K562 (cell line): ENCODE measurements around the gene WASL. TPM values are rescaled to one million over a fixed set of nuclear protein-coding genes. Genes with fewer than 3 reads are reported as not detected.
A peak's percentile ranks its signal among the peaks of the same experiment; 100 is the strongest.

Source experiments
- GTF2B ChIP-seq: IDR thresholded peaks from 2 replicates; pipeline ENCODE4 v1.6.1; 2011; ENCODE audit not compliant: insufficient read length; ENCODE audit errors: extremely low read depth
- HMG20B ChIP-seq: fragments of 250-450 bp; sonication (Bioruptor Pico); IDR thresholded peaks from 2 replicates; pipeline ENCODE4 v1.5.0; 2021; ENCODE audit warnings: mild to moderate bottlenecking
- KAT7 ChIP-seq: sonication (generic); formaldehyde crosslinking; IDR thresholded peaks from 2 replicates; pipeline ENCODE4 v1.8.0; 2022; ENCODE audit warnings: missing genetic modification reagents, mild to moderate bottlenecking, borderline replicate concordance
- MCM2 ChIP-seq: fragments of 450-650 bp; IDR thresholded peaks from 2 replicates; pipeline ENCODE4 v1.6.1; 2017; ENCODE audit warnings: low read depth, mild to moderate bottlenecking
- MEIS2 ChIP-seq: fragments of 450-650 bp; IDR thresholded peaks from 2 replicates; pipeline ENCODE4 v1.6.1; 2014; ENCODE audit warnings: mild to moderate bottlenecking; ENCODE audit not compliant: partially characterized antibody
- NFE2L1 ChIP-seq: fragments of 450-650 bp; IDR thresholded peaks from 2 replicates; pipeline ENCODE4 v1.6.1; 2016; ENCODE audit warnings: missing genetic modification characterization, low read depth, mild to moderate bottlenecking, missing compliant biosample characterization, moderate library complexity, borderline replicate concordance
- RAD21 ChIP-seq, 2 experiments: fragments of 250-450 bp in 1 of 2; fragments of 450-650 bp in 1 of 2; sonication (Bioruptor Pico) in 1 of 2; formaldehyde crosslinking in 1 of 2; IDR thresholded peaks in 1 of 2; conservative IDR thresholded peaks in 1 of 2; 2 replicates each; pipeline versions ENCODE4 v1.4.0 to v1.8.0; 2020 to 2022; ENCODE audit warnings: mild to moderate bottlenecking in 2 of 2, moderate library complexity in 1 of 2
- SREBF2 ChIP-seq: sonication (generic); formaldehyde crosslinking; IDR thresholded peaks from 2 replicates; pipeline ENCODE4 v1.4.0; 2020; ENCODE audit warnings: mild to moderate bottlenecking, missing genetic modification reagents
- STAT5B ChIP-seq: fragments of 250-450 bp; sonication (Bioruptor Pico); IDR thresholded peaks from 2 replicates; pipeline ENCODE4 v1.8.0; 2021; ENCODE audit warnings: mild to moderate bottlenecking, inconsistent platforms
- ZBTB26 ChIP-seq: fragments of 450-650 bp; formaldehyde crosslinking; IDR thresholded peaks from 2 replicates; pipeline ENCODE4 v1.4.0; 2022; ENCODE audit warnings: missing genetic modification characterization
- ZNF197 ChIP-seq: fragments of 200-800 bp; sonication (Bioruptor generic); IDR thresholded peaks from 2 replicates; pipeline ENCODE4 v1.6.1; 2016; ENCODE audit warnings: low read depth, missing genetic modification characterization, missing compliant biosample characterization
- ZNF695 ChIP-seq: fragments of 450-650 bp; formaldehyde crosslinking; IDR thresholded peaks from 2 replicates; pipeline ENCODE4 v1.4.0; 2020; ENCODE audit warnings: mild to moderate bottlenecking, moderate library complexity
- polyA plus RNA-seq, 8 experiments: library from polyadenylated mRNA; depleted of rRNA in 4 of 8; stranded (reverse) in 5 of 8; unstranded in 3 of 8; fragments of >200 nt; fragmentation: Nextera tagmentation in 2 of 8; fragmentation: Illumina TruSeq in 1 of 8; extraction: Ambion mirVana in 2 of 8; extraction: Trizol in 1 of 8; gene quantifications; 2 replicates each; pipeline versions ENCODE4 v1.2.1 to v1.2.3, GENCODE V29; 2011 to 2014; ENCODE audit warnings: inconsistent platforms in 1 of 8, missing spikeins in 1 of 8
- total RNA-seq, 7 experiments: library from RNA; depleted of rRNA in 6 of 7; stranded (reverse); fragments of >200 nt in 6 of 7; fragmentation: Illumina TruSeq in 2 of 7; extraction: Trizol in 2 of 7; gene quantifications; 2 replicates each; pipeline versions ENCODE4 v1.2.1 to v1.2.3, GENCODE V29; 2011 to 2021; ENCODE audit warnings: low replicate concordance in 1 of 7
- TF ChIP-seq, protein P1 (sequence below), 2 experiments: fragments of 450-650 bp; IDR thresholded peaks; 2 replicates each; pipeline ENCODE4 v1.6.1; 2018; ENCODE audit warnings: mild to moderate bottlenecking in 2 of 2, low read depth in 1 of 2; ENCODE audit not compliant: partially characterized antibody in 2 of 2
- TF ChIP-seq, protein P2 (sequence below): fragments of 450-650 bp; IDR thresholded peaks from one replicate; pipeline ENCODE4 v1.6.1; 2018; ENCODE audit warnings: mild to moderate bottlenecking, moderate library complexity; ENCODE audit not compliant: partially characterized antibody
- TF ChIP-seq, protein P3 (sequence below): sonication (generic); formaldehyde crosslinking; IDR thresholded peaks from 2 replicates; pipeline ENCODE4 v1.8.0; 2023; ENCODE audit warnings: missing genetic modification reagents, mild to moderate bottlenecking, borderline replicate concordance

Gene WASL
- total and polyA plus RNA-seq, 9 of the 15 experiments (the other 6 are each of a cell fraction or from before 2014, with no cell fraction given): 3.2 to 13.9 (median 8.3) TPM

DNA sequence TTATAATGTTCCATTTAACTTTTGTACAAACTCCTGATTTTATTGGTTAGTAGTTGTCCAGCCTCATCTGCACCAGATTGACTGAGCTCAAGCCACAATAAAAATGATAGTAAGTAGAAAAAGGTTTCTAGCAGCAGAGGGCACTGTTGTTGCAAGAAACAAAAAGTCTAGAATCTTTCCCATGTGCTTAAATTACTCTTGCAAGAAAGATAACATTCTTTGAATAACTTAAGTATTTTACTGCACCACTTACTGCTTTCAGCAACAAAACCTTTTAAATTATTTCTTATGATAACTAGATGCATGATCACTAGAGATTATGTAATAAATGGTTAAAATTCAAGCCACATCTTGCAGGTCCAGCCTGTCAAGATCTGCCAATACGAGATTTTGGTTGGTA is 66.1 kb downstream of the WASL start (continued):
- no peak for TF ChIP-seq GTF2B
- no peak for TF ChIP-seq MCM2
- TF ChIP-seq STAT5B (CRISPR knock-in tag): no peak
- 0 out of 2 replicates have a peak, but pooled peaks have one; percentile 30 for TF ChIP-seq ZNF197 (CRISPR knock-in tag)
- TF ChIP-seq, protein P1, sequence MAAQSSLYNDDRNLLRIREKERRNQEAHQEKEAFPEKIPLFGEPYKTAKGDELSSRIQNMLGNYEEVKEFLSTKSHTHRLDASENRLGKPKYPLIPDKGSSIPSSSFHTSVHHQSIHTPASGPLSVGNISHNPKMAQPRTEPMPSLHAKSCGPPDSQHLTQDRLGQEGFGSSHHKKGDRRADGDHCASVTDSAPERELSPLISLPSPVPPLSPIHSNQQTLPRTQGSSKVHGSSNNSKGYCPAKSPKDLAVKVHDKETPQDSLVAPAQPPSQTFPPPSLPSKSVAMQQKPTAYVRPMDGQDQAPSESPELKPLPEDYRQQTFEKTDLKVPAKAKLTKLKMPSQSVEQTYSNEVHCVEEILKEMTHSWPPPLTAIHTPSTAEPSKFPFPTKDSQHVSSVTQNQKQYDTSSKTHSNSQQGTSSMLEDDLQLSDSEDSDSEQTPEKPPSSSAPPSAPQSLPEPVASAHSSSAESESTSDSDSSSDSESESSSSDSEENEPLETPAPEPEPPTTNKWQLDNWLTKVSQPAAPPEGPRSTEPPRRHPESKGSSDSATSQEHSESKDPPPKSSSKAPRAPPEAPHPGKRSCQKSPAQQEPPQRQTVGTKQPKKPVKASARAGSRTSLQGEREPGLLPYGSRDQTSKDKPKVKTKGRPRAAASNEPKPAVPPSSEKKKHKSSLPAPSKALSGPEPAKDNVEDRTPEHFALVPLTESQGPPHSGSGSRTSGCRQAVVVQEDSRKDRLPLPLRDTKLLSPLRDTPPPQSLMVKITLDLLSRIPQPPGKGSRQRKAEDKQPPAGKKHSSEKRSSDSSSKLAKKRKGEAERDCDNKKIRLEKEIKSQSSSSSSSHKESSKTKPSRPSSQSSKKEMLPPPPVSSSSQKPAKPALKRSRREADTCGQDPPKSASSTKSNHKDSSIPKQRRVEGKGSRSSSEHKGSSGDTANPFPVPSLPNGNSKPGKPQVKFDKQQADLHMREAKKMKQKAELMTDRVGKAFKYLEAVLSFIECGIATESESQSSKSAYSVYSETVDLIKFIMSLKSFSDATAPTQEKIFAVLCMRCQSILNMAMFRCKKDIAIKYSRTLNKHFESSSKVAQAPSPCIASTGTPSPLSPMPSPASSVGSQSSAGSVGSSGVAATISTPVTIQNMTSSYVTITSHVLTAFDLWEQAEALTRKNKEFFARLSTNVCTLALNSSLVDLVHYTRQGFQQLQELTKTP (IDR thresholded peaks at IDR 0.05; ENCODE audit: low read depth in 1 of 2, partially characterized antibody in 2 of 2): no peak
- no peak for TF ChIP-seq ZNF695 (CRISPR knock-in tag)
- no peak for TF ChIP-seq MEIS2
- TF ChIP-seq HMG20B (CRISPR knock-in tag): no peak
- TF ChIP-seq ZBTB26 (CRISPR knock-in tag): no peak
- TF ChIP-seq, protein P2, sequence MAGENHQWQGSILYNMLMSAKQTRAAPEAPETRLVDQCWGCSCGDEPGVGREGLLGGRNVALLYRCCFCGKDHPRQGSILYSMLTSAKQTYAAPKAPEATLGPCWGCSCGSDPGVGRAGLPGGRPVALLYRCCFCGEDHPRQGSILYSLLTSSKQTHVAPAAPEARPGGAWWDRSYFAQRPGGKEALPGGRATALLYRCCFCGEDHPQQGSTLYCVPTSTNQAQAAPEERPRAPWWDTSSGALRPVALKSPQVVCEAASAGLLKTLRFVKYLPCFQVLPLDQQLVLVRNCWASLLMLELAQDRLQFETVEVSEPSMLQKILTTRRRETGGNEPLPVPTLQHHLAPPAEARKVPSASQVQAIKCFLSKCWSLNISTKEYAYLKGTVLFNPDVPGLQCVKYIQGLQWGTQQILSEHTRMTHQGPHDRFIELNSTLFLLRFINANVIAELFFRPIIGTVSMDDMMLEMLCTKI: no peak
- no peak for TF ChIP-seq NFE2L1 (tag)
- no peak for TF ChIP-seq KAT7 (CRISPR knock-in tag)
- TF ChIP-seq SREBF2: no peak
- TF ChIP-seq RAD21 (CRISPR knock-in tag; conservative IDR thresholded peaks at IDR 0.05 in 1 of 2, IDR thresholded peaks at IDR 0.05 in 1 of 2): peak; percentile 87 to 92
- TF ChIP-seq, protein P3, sequence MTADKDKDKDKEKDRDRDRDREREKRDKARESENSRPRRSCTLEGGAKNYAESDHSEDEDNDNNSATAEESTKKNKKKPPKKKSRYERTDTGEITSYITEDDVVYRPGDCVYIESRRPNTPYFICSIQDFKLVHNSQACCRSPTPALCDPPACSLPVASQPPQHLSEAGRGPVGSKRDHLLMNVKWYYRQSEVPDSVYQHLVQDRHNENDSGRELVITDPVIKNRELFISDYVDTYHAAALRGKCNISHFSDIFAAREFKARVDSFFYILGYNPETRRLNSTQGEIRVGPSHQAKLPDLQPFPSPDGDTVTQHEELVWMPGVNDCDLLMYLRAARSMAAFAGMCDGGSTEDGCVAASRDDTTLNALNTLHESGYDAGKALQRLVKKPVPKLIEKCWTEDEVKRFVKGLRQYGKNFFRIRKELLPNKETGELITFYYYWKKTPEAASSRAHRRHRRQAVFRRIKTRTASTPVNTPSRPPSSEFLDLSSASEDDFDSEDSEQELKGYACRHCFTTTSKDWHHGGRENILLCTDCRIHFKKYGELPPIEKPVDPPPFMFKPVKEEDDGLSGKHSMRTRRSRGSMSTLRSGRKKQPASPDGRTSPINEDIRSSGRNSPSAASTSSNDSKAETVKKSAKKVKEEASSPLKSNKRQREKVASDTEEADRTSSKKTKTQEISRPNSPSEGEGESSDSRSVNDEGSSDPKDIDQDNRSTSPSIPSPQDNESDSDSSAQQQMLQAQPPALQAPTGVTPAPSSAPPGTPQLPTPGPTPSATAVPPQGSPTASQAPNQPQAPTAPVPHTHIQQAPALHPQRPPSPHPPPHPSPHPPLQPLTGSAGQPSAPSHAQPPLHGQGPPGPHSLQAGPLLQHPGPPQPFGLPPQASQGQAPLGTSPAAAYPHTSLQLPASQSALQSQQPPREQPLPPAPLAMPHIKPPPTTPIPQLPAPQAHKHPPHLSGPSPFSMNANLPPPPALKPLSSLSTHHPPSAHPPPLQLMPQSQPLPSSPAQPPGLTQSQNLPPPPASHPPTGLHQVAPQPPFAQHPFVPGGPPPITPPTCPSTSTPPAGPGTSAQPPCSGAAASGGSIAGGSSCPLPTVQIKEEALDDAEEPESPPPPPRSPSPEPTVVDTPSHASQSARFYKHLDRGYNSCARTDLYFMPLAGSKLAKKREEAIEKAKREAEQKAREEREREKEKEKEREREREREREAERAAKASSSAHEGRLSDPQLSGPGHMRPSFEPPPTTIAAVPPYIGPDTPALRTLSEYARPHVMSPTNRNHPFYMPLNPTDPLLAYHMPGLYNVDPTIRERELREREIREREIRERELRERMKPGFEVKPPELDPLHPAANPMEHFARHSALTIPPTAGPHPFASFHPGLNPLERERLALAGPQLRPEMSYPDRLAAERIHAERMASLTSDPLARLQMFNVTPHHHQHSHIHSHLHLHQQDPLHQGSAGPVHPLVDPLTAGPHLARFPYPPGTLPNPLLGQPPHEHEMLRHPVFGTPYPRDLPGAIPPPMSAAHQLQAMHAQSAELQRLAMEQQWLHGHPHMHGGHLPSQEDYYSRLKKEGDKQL: no peak
